ENCODE results near the gene PTPRCAP. TPM values are rescaled to one million over a fixed set of nuclear protein-coding genes. Genes with fewer than 3 reads are reported as not detected.

Gene PTPRCAP
- total and polyA plus RNA-seq, 9 of the 15 experiments (the other 6 are each of a cell fraction or from before 2014, with no cell fraction given): 0.22 to 2.0 (median 1.1) TPM; not detected in 4

DNA sequence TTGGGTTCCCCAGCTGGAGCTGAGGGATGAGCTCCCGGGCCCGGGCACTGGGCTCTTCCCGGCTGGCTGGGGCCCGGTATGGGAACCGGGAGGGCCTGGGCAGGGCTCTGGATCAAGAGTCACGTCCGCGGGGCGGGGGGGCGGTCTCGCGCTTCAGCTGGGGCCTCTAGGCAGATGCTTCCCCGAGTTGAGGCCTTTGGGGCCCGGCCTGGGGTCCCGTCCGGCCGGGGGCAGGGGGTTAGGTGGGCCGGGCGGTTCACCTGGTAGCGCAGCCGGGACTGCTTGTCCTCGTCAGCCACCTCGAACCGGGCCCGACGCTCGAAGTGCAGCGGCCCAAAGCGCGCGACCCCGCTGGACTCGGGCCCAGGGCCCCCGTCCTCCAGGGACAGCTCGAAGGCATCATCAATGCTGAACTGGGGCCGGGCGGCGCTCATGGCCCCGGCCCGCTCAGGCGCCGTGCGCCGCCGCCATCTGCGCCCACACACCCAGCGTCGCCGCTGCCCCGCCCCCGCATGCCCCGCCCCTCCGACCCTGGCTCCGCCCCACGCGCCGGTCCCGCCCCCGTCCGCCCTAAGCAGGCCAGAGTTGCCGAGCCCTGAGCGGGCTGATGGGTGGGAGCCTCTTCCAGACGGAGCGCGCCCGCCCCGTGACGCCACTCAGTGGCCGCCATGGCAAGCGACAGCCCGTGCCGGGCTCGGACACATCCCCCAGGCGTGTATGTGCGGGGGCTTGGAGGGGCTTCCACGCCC lies 31.5 kb upstream of the PTPRCAP start, which contains the start of gene TMEM134 (continued):
- peak; percentile 74 for TF ChIP-seq CREB1 (IDR thresholded peaks at IDR 0.05)
- TF ChIP-seq CREB1 (CRISPR knock-in tag; IDR thresholded peaks at IDR 0.05): peak; percentile 90
- no peak for TF ChIP-seq DNMT1 (IDR thresholded peaks at IDR 0.05)
- TF ChIP-seq NR2F6 (CRISPR knock-in tag; IDR thresholded peaks at IDR 0.05): no peak
- no peak for TF ChIP-seq ZNF274 (IDR thresholded peaks at IDR 0.05; ENCODE audit: borderline replicate concordance, low read depth, low read length)
- TF ChIP-seq, protein P1, sequence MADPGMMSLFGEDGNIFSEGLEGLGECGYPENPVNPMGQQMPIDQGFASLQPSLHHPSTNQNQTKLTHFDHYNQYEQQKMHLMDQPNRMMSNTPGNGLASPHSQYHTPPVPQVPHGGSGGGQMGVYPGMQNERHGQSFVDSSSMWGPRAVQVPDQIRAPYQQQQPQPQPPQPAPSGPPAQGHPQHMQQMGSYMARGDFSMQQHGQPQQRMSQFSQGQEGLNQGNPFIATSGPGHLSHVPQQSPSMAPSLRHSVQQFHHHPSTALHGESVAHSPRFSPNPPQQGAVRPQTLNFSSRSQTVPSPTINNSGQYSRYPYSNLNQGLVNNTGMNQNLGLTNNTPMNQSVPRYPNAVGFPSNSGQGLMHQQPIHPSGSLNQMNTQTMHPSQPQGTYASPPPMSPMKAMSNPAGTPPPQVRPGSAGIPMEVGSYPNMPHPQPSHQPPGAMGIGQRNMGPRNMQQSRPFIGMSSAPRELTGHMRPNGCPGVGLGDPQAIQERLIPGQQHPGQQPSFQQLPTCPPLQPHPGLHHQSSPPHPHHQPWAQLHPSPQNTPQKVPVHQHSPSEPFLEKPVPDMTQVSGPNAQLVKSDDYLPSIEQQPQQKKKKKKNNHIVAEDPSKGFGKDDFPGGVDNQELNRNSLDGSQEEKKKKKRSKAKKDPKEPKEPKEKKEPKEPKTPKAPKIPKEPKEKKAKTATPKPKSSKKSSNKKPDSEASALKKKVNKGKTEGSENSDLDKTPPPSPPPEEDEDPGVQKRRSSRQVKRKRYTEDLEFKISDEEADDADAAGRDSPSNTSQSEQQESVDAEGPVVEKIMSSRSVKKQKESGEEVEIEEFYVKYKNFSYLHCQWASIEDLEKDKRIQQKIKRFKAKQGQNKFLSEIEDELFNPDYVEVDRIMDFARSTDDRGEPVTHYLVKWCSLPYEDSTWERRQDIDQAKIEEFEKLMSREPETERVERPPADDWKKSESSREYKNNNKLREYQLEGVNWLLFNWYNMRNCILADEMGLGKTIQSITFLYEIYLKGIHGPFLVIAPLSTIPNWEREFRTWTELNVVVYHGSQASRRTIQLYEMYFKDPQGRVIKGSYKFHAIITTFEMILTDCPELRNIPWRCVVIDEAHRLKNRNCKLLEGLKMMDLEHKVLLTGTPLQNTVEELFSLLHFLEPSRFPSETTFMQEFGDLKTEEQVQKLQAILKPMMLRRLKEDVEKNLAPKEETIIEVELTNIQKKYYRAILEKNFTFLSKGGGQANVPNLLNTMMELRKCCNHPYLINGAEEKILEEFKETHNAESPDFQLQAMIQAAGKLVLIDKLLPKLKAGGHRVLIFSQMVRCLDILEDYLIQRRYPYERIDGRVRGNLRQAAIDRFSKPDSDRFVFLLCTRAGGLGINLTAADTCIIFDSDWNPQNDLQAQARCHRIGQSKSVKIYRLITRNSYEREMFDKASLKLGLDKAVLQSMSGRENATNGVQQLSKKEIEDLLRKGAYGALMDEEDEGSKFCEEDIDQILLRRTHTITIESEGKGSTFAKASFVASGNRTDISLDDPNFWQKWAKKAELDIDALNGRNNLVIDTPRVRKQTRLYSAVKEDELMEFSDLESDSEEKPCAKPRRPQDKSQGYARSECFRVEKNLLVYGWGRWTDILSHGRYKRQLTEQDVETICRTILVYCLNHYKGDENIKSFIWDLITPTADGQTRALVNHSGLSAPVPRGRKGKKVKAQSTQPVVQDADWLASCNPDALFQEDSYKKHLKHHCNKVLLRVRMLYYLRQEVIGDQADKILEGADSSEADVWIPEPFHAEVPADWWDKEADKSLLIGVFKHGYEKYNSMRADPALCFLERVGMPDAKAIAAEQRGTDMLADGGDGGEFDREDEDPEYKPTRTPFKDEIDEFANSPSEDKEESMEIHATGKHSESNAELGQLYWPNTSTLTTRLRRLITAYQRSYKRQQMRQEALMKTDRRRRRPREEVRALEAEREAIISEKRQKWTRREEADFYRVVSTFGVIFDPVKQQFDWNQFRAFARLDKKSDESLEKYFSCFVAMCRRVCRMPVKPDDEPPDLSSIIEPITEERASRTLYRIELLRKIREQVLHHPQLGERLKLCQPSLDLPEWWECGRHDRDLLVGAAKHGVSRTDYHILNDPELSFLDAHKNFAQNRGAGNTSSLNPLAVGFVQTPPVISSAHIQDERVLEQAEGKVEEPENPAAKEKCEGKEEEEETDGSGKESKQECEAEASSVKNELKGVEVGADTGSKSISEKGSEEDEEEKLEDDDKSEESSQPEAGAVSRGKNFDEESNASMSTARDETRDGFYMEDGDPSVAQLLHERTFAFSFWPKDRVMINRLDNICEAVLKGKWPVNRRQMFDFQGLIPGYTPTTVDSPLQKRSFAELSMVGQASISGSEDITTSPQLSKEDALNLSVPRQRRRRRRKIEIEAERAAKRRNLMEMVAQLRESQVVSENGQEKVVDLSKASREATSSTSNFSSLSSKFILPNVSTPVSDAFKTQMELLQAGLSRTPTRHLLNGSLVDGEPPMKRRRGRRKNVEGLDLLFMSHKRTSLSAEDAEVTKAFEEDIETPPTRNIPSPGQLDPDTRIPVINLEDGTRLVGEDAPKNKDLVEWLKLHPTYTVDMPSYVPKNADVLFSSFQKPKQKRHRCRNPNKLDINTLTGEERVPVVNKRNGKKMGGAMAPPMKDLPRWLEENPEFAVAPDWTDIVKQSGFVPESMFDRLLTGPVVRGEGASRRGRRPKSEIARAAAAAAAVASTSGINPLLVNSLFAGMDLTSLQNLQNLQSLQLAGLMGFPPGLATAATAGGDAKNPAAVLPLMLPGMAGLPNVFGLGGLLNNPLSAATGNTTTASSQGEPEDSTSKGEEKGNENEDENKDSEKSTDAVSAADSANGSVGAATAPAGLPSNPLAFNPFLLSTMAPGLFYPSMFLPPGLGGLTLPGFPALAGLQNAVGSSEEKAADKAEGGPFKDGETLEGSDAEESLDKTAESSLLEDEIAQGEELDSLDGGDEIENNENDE (IDR thresholded peaks at IDR 0.05; ENCODE audit: low read depth, low read length): no peak
- no peak for TF ChIP-seq RBM39 (optimal IDR thresholded peaks at IDR 0.05; ENCODE audit: low read depth, low read length)
- peak; percentile 68 for TF ChIP-seq HCFC1 (IDR thresholded peaks at IDR 0.05; ENCODE audit: low read depth, low read length)
- TF ChIP-seq ZBTB8A (IDR thresholded peaks at IDR 0.05; ENCODE audit: partially characterized antibody): no peak
- no peak for TF ChIP-seq LEF1 (IDR thresholded peaks at IDR 0.05)
- no peak for TF ChIP-seq NR2C2 (CRISPR knock-in tag; IDR thresholded peaks at IDR 0.05)
- TF ChIP-seq NR2C2 (tag; IDR thresholded peaks at IDR 0.05): 0 out of 2 replicates have a peak, but pooled peaks have one; percentile 35
- no peak for TF ChIP-seq ZNF253 (CRISPR knock-in tag; conservative IDR thresholded peaks at IDR 0.05)
- TF ChIP-seq ARHGAP35 (IDR thresholded peaks at IDR 0.05; ENCODE audit: partially characterized antibody): no peak
- no peak for TF ChIP-seq ARID2 (IDR thresholded peaks at IDR 0.05)
- TF ChIP-seq SMARCC2 (IDR thresholded peaks at IDR 0.05; ENCODE audit: low read depth): no peak
- no peak for TF ChIP-seq PCBP2 (IDR thresholded peaks at IDR 0.05; ENCODE audit: low read depth, low read length, poor library complexity, severe bottlenecking)
